ENCODE results near the gene ARHGEF28.

ARHGEF28 gene

DNA sequence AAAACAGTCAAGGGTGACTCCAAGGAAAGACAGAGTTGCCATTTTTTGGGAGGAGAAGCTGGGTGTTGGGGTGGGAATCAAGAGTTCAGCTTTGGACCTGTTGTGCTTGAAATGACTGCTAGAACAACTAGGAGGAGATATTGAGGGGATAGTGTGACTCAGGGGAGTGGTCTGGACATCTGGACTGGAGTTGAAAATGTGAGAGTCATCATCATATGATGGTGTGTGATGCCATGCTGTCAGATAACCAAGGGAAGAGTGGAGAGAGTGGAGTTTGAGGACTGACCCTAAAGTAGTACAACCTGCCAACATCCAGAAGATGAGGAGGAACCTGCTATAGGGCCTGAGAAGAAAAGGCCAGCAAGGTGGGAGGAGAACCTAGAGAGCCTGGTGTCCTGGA is 199.7 kb downstream of the ARHGEF28 start:
- DNase-seq, result no peak

GRCh38 chr5:73826301-73827105 is 200.5 kb downstream of the ARHGEF28 start:
- no peak for DNase-seq

- no peak for DNase-seq
Observed at GRCh38 chr5:73827106-73827450, 201.1 kb downstream of the ARHGEF28 start.

- no peak for DNase-seq
Observed at GRCh38 chr5:73828465-73828864, 202.5 kb downstream of the ARHGEF28 start.

DNA sequence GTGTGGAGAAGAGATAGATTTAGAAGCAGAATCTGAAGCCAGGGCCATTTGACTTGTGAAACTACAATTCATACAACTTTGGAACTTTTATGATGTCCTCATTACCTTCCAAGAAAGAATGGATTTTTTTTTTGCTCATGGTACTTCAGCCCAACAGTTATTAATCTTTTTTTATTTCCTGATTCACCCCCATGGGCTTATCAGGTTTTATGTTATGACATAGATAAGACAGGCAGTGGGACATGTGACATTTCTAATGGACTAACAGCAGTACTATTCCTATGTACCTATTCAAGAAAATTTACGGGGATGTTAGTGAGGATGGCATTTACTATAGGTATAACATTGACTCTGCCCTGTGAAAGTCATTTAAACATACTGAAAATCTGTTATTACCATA is 204.7 kb downstream of the ARHGEF28 start:
- no peak for DNase-seq

DNA sequence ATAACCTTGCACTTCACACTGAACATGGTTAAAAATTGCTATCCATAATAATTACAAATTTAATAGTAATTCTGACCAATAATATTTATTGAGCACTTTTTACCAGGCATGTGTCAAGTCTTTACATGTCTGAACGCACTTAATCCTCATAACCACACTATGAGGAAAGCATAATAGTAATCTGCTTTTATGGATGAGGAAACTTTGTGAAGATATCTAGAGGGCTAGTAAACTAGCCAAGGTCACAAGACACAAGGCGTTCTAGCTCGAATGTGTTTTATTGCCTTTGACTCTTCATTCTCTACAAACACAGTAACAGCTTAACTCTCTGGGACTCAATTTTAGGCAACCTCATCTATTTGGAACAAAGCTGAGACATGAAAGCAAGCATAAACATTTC is 205.1 kb downstream of the ARHGEF28 start:
- no peak for DNase-seq

DNA sequence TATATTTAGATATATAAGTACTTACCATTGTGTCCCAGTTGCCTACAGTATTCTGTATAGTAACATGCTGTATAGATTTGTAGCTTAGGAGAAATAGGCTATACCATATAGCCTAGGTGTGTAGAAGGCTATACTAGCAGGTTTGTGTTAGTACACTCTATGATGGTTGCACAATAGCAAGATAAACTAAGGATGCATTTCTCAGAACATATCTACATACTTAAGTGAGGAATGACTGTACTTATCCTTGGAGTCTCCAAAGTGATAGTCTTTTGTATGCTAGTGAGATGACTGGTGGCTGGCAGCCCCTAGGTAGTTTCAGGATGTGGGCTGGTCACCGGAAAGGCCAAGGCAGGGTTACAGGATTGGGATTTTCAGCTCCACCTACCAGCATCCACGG is 208.7 kb downstream of the ARHGEF28 start:
- DNase-seq, result no peak

DNA sequence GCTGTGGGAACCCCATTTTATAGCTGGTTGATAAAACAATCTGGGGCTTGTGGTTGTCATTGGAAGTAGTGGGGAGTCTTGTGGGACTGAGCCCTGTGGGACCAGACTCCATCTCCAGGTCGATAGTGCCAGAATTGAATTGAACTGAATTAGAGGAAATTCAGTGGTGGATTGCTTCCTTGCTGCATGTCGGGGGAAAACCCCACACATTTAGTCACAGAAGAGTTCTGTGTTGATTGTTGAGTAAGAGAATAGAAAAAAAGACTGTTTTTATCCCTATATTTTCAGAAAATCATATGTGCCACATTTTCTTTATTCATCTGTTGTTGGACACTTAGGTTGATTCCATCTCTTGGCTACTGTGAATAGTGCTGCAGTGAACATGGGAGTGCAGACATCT is 209.7 kb downstream of the ARHGEF28 start:
- no peak for DNase-seq

- DNase-seq, result no peak
Observed at GRCh38 chr5:73836607-73837006, 210.6 kb downstream of the ARHGEF28 start.

DNA sequence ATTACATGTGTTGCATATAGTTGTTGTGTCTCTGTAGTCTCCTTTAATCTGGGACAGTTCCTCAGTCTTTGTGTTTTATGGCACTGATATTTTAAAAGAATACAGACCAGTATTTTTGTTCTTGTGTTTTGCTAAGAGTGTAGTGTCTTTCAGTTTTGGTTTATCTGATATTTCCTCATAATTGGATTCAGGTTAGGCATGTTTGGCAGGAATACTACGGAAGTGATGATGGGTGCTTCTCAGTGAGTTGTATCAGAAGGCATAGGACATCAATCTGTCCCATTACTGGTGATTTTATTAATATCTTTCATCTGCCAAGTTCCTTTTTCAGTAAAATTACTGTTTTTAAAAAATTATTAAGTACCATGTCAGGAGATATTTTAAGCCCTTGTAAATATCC is 212.9 kb downstream of the ARHGEF28 start:
- DNase-seq, result no peak

GRCh38 chr5:73841641-73842040 is 215.6 kb downstream of the ARHGEF28 start:
- DNase-seq, result no peak

DNA sequence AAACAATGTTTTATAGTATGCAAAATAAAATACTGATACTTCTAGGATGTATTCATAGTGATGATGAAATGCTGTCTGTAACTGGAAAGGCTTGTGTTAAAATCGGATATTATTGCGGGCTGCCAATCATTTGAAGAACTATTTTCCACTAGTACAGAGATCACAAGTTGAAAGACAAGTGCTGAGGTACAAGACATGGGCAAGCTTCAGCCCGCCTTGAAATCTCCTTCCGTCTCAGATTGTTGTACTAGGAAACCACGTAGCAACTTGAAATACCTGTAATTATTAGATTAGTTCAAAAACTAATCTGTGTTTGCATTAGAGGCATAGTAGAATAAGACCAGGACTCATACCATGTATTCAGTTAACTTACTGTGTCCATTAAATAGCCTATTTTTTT is 218.2 kb downstream of the ARHGEF28 start:
- no peak for DNase-seq

GRCh38 chr5:73851471-73852181 is 225.6 kb downstream of the ARHGEF28 start:
- DNase-seq, result no peak

DNA sequence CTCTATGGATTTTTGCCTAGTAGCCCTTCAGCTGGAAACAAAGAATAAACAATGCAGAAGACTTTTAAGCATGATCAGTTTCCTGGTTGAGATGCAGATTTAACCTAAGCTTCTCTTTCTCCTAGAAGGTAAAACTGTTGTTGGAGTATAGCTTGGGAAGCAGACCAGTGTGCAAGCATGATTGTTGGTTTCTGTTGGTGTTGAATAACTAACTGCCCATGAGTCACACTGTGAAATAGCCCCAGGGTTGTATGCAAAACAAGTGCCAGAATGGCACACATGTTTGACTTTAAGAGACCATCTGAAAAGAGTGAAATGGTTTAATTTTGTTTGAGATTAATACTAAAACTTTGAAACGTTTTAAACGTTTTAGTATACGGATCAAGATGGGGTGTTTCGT is 227.1 kb downstream of the ARHGEF28 start:
- DNase-seq, result no peak

GRCh38 chr5:73856997-73857396 is 231.0 kb downstream of the ARHGEF28 start:
- DNase-seq, result no peak

DNA sequence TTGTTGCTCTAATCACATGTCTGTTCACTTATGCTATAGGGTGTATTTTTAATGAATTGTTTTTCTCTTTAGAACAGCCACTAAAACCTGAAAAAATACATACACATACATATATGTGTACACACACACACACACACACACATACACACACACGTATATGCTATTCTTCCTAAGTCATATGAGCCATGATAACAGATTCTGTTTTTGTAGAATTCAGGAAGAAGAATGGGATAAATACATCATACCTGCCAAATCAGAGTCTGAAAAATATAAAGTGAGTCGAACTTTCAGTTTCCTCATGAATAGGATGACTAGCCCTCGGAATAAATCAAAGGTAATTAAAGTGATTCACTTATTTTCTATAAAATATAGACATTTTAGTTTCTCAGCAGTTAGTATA is 231.4 kb downstream of the ARHGEF28 start:
- DNase-seq, result no peak

DNA sequence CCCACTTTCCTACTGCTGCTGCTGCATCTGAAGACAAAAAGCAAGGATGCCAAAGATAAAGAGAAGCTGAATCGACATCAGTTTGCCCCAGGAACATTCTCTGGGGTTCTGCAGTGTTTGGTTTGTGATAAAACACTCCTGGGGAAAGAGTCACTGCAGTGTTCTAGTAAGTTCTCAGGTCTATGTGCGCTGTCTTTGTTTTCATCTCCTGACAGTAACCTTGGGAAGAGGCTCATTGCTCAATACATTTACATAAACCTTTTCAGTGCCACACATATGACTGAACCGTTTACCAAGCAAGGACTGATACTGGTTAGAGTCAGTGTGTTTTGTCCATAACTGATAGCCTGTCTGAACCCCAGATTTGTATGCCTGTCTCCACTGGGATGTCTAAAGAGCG is 232.1 kb downstream of the ARHGEF28 start:
- DNase-seq, result no peak

DNA sequence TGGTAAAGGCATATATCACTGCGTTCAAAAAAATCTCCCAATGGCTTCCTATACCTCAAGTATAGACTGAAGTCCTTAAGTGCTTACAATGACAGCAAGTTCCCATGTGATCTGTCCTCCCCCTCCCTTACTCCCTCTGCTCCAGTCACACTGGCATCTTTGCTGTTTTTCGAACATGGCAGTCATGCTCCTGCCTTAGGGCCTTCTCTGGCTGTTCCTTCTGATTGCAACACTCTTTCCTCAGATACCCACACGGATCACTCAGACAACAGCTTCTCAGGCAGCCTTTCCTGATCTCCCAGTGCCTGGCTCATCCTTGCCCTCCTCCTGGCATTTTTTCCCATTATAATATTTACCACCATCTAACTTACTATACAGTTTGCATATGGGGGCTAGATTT is 232.8 kb downstream of the ARHGEF28 start:
- no peak for DNase-seq

- no peak for DNase-seq
Observed at GRCh38 chr5:73859696-73860095, 233.7 kb downstream of the ARHGEF28 start.

DNA sequence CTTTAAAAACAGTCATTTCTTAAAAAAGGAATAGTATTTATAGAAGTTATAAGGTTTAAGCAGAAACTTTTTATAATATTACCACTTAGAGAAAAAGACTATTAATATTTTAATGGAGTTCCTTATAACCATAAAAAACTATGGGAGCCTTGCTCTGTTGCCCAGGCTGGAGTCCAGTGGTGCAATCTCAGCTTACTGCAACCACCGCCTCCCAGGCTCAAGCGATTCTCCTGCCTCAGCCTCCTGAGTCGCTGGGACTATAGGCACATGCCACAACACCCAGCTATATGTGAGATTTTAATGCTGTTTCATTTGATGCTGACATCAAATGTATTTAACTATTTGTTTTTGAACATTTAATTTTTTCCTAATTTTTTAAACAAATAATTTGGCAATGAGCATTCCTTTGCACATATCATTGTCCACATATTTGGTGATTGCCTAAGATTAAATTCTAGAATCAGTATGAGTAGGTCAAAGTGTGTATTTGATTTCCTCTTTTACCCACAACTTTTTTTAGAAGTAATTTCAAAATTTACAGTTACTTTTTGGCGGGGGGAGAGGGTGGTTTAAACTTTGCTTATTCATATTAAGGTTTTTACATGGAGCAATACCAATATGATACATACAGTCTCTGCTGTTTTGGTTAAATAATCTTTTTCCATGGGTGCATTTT is 235.5 kb downstream of the ARHGEF28 start:
- no peak for DNase-seq

DNA sequence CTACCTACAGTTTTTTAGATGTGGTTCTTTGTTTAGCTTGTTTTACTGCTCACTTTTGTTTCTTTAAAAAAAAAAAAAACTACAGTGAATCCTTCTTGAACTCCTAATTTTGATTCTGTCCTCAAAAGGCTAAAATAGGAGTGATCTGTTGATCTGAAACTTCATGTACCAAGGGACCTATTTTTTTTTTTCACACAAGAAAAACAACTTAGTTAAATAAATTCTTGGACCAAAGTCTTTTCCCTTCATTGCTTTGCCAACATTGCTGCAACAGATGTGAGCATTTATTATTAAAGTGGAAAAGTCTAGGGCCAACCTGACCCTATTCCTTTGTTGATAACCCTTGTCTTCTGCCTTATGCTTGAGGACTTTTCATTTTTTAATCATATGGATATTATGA is 236.8 kb downstream of the ARHGEF28 start:
- no peak for DNase-seq

GRCh38 chr5:73863876-73864275 is 237.9 kb downstream of the ARHGEF28 start:
- DNase-seq, result no peak

DNA sequence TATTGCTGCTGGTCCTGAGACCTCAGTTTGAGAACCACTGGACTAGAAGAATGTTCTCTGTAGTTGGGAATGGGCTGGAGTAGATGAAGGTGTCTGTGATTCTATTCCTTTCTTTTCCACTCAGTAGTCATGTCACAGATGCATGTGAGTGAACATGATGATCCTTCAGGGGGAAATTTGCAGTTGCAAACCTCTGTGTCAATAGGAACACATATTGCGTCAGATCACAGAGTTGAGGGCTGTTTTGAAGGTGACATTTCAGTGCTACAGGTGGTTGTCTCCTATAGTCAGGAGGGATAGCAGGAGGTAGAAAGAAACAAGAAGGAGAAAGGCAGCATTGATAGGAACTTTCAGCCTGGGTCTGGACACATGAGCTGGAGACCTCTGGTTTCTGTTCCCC is 239.3 kb downstream of the ARHGEF28 start:
- DNase-seq, result no peak

All from GDM1 (cell line).